Activated CD4-positive, alpha-beta T cell treated with anti-CD3 and anti-CD28 coated beads, Interleukin-2, amount 50 U/mL, for 4 hours (primary cell): Measurements from ENCODE around the gene AGBL5.
A peak's percentile ranks its signal among the peaks of the same experiment; 100 is the strongest.
"Not testable (repeated sequence)": the region's sequence is repeated elsewhere in the genome, so short reads cannot be mapped to it uniquely, and the experiment has no call there.

Experiments
- DNase-seq, 2 experiments: peaks; one replicate each; pipeline ENCODE4 v3.0.0-alpha.2; 2020

The AGBL5 gene

DNA sequence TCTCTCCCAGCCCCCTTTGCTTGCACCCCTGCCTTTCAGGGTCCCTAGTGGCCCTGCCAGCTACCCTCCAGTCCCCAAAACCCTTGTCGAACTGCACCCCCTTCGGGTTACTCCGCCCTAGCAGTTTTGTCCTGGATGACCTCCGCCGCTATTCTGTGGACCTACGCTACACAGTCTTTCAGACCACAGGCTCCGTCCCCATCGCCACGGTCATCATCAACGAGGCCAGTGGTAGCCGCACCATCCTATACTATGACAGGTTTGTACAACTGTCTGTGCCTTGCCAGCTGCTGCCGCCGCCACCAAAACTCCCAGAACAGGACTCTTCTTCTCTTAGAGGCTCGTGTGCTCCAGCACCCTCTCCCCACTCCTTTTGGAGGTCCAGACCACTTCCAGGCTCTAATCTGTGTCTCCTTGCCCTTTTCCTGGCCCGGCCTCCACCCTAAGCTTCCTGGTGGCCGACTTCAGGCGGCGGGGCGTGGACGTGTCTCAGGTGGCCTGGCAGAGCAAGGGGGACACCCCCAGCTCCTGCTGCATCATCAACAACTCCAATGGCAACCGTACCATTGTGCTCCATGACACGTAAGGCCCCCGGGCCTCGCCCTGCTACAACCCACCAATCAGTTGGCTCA is 43.0 kb downstream of the AGBL5 start:
- no peak for DNase-seq

DNA sequence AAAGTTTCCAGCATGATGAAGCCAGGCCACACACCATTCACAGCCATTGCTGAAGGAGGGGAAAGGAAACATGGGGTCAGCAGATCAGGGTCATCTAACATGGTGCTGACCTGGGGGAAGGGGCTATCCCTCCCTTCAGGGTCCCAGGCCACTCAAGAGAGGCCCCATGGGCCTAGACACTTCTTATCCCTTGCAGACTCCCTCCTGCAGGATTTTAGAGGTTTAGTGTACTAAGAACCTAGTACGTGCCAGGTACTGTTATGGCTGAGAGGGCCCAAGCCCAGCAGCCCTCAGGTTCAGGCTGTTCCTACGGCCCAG is 43.9 kb downstream of the AGBL5 start:
- DNase-seq: no peak

DNA sequence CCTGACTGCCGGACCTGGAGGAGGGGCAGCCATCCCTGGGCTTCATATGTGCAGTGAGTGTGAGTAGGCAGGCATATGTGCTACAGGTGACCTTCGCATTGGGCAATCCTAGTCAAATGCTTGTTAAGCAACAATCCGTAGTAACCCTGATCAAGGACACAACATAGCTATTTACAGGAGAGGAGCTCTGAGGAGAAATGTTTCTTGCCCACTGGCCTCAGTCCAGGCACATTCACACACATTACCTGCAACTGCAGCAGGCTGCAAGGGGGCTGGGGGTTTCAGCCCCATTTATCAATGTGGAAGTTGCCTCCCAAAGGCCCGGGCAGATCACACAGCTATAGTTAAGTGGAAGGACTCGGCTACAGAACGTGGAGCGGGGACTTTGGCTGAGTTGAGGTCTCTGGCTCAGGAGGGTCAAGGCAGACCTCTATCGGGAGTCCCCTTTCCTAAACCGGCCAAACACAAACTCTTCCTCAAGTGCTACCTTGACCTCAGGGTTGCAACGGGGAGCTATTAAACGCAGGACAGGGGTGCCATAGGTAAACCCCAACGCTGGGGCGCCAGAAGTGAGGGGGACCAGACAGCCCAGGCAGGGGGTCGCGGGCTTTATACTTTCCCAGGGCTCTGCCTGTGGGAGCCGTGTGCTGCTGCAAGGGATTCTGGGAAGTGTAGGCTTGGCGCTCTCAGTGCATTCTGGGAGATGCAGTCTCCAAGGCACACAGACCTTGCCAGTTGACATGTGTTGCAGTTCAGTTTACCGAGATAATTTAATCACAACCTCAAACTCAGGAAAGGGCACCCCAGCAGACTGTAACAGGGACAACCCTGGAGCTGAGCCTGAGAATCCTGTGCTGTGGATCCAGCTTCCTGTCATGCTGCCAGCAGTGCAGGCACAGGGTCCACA is 44.5 kb downstream of the AGBL5 start:
- peak in 1 of 2 experiments; percentile 31 for DNase-seq

DNA sequence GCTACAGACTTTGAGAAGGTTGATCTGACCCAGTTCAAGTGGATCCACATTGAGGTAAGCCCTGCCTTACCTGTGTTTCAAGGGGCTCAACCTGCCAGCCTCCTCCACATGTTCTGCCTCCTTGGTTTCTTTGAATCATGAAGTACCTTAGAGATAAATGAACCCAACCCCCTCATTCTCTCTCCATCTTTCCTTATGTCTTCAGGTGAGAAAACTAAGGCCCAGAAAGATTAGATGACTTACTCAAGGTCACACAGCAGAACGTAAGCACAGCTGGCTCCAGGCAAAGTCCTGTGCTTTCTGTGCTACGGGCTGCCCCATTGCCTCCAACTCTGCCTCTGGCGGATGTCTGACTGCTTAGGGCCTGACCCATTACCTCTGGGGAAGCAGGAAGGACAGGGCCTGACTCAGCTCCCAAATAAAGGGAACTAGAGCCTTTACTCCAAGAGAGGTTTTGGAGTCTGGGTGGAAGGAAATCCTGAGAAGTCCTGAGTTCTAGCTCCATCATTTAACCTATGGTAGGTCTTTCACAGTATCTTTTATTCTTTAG is 45.4 kb downstream of the AGBL5 start:
- no peak for DNase-seq

DNA sequence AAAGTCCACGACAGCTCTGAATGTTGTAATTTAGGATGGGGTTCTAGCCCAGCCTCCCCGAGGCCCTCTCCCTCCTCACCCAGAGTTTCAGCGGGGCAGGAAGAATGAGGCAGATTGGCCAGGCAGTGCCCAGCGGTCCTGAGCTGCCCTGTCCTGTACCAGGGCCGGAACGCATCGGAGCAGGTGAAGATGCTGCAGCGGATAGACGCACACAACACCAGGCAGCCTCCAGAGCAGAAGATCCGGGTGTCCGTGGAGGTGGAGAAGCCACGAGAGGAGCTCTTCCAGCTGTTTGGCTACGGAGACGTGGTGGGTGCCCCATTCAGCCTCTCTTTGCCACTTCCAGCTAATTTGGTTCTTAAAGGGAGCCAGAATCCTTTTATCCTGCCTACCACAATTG is 45.9 kb downstream of the AGBL5 start:
- no peak for DNase-seq

DNA sequence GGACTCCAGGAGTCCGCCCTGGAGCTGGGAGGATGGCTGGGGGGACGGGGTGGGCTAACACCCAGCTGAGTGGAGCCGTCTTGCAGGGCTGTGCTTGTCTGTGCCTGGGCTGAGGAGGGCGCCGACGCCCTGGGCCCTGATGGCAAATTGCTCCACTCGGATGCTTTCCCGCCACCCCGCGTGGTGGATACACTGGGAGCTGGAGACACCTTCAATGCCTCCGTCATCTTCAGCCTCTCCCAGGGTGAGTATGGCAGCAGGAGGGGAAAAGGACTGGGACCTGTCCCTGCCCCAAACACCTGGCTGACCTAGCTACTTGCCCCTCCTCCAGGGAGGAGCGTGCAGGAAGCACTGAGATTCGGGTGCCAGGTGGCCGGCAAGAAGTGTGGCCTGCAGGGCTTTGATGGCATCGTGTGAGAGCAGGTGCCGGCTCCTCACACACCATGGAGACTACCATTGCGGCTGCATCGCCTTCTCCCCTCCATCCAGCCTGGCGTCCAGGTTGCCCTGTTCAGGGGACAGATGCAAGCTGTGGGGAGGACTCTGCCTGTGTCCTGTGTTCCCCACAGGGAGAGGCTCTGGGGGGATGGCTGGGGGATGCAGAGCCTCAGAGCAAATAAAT is 48.0 kb downstream of the AGBL5 start:
- no peak for DNase-seq

DNA sequence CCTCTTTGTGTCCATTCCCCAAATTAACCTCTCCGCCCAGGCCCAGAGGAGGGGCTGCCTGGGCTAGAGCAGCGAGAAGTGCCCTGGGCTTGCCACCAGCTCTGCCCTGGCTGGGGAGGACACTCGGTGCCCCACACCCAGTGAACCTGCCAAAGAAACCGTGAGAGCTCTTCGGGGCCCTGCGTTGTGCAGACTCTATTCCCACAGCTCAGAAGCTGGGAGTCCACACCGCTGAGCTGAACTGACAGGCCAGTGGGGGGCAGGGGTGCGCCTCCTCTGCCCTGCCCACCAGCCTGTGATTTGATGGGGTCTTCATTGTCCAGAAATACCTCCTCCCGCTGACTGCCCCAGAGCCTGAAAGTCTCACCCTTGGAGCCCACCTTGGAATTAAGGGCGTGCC is 48.6 kb downstream of the AGBL5 start:
- DNase-seq: no peak

DNA sequence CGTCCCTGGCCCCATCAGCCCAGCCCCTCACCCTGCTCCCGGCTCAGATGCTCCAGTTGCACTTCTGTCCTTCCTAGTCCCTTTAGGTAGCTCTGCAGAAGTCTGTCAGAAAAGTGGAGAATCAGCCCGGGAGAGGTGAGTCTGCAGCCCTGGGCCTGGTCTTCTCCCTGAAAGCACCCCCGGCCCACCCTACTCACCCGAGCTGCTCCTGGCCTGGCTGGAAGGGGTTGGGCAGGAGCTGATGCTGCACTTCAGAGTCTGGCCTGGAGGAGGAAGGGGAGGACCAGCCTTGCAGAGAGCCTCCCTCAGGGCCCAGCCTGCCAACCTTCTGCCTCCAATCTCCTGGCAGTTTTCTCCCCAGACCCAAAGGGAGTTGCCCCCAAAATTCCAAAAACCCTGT is 50.9 kb downstream of the AGBL5 start:
- DNase-seq: no peak

DNA sequence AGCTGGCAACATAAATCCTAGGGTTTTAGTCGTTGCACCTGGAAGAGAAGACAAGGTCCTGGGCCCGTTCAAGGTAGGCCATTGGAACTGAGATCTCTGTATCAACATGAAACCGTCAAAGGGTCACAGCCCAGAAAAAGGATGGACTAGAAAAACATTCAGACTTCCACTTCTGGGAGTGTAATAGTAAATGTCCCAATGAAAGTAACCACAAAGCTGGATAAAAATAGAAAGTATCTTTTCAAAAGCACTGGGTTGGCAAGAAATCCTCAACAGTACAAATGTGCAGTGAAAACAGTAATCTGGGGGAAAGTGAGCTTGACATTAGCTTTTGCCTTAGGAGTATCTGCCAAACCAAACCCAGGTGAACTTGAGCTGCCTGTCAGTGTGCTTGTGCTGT is 54.5 kb downstream of the AGBL5 start:
- no peak for DNase-seq

DNA sequence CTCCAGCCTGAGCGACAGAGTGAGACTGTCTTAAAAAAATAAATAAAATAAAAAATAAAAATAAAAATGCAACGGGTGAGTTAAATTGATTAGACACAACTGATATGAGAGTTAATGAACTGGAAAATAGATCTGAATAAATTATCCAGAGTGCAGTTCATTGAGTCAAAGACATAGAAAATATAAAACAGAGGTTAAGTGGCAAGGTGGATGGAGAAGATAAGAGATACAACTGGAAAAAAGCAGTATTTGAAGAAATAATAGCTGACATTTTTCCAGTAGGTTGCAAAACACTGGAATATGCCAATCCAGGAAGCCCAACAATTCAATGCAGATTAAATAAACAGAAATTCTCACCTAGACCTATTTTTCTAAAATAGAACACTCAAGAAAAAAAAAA is 56.8 kb downstream of the AGBL5 start:
- no peak for DNase-seq

DNA sequence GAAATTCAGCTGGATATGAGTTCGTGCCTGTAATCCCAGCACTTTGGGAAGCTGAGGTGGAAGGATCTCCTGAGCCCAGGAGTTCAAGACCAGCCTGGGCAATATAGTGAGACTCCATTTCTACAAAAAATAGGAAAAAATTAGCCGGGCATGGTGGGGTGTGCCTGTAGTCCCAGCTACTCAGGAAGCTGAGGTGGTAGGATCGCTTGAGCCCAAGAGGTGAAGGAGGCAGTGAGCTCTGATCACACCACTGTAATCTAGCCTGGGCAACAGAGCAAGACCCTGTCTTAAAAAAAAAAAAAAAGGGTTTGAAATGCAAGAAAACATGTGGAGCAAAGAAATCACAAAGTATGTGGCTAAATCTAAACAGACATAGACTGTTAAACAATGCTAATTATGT is 57.6 kb downstream of the AGBL5 start:
- DNase-seq: no peak

DNA sequence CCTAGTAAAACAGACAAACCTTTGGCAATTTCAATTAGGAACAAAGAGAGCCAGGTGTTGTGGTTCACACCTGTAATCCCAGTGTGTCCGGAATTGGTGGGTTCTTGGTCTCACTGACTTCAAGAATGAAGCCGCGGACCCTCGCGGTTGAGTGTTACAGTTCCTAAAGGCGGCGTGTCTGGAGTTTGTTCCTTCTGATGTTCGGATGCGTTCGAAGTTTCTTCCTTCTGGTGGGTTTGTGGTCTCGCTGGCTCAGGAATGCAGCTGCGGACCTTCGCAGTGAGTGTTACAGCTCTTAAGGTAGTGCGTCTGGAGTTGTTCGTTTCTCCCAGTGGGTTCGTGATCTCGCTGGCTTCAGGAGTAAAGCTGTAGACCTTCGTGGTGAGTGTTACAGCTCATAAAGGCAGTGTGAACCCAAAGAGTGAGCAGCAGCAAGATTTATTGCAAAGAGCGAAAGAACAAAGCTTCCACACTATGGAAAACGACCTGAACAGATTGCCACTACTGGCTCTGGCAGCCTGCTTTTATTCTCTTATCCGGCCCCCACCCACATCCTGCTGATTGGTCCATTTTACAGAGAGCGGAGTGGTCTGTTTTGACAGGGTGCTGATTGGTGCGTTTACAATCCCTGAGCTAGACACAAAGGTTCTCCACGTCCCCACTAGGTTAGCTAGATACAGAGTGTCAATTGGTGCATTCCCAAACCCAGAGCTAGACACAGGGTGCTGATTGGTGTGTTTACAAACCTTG is 59.3 kb downstream of the AGBL5 start:
- DNase-seq: not testable (repeated sequence)

DNA sequence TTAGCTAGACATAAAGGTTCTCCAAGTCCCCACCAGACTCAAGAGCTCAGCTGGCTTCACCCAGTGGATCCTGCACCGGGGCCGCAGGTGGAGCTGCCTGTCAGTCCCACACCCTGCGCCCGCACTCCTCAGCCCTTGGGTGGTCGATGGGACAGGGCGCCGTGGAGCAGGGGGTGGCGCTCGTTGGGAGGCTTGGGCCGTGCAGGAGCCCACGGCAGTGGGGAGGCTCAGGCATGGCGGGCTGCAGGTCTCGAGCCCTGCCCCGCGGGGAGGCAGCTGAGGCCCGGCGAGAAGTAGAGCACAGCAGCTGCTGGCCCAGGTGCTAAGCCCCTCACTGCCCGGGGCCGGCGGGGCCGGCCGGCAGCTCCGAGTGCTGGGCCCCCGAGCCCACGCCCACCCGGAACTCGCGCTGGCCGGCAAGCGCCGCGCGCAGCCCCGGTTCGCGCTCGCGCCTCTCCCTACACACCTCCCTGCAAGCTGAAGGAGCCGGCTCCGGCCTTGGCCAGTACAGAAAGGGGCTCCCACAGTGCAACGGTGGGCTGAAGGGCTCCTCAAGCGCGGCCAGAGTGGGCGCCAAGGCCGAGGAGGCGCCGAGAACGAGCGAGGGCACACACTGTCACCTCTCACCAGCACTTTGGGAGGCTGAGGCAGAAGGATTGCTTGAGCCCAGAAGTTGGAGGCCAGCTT is 60.1 kb downstream of the AGBL5 start:
- not testable (repeated sequence) for DNase-seq

DNA sequence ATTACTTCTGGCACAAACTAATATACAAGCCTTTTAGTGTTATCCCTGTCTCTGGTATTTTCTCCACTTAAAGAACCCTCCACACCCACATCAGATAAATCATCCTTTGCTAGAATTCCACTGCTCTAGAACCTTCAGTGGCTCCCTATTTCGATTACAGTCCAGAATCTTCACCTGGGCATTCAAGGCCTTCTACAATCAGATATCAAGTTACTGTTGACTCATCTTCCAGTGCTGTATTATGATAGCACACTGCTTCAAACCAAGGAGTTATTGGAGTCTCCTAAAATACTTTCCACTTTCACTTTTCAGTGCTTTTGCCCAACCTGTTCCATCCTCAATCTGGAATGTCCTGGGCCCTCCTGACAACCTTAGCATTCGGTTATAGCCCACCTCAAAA is 64.1 kb downstream of the AGBL5 start:
- DNase-seq: no peak

DNA sequence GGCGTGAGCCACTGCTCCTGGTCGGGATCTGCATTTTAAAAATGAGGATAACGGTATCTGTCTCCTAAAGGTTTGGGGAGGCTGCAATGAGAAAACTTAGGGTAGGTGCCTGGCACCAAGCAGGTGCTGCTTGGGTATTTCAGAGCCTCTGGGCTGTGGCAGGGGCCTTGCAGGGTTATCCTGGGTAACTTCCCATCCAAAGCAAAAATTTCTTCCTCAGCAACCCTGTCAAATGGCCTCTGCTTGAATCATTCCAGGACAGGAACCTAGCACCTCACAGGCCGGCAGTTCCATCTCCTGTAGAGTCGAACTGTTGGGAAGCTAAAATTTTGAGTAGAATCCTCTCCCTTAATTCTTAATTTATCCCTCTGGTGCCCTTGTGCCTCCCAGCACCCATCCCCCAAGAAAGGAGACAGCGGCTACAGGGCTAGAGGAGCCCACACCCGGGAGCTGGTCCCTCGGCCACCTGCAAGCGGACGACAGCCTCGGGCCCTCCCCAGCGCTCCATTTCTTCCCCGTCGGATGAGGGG is 66.6 kb downstream of the AGBL5 start:
- DNase-seq: no peak

DNA sequence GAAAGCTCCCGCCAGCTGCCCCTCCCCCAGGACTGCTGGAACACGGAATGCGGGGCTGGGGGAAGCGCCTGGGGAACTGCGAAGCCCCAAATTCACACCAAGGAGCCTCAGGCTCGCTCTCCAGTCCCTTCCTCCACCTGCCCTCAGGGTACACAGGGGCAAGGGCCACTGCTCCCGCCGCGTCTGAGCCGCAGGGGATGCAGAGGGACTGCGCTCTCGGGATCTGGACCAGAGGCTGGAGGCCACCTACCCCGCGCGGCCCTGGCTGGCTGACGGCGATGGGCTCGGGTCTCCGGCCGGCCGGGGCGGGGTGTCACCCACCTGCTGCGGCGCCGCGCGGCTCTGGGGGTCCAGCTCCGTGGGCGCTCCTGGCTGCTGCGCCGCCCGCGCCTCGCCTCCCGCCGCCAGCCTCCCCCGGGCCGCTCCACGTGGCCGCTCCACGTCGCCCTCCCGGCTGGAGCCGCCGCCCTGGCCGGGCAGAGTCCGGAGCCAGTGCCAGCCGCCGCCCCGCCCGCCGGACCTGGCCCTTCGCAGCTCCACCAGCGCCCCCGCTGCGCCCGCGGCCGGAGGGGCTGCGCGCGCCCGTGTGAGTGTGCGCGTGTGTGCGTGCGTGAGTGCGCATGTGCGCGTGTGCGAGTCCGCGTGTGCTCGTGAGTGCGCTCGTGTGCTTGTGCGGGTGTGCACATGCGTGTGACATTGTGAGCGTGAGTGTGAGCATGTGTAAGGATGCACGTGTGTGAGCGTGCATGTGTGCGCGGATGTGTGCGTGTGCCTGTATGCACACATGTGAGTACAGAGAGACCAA is 67.3 kb downstream of the AGBL5 start, which contains the start of gene CGREF1:
CGREF1 (minus strand) TSS at position 604 of the 805 bp plus-strand sequence. CDS start 14,762 bp downstream, outside the sequence.
- no peak for DNase-seq

DNA sequence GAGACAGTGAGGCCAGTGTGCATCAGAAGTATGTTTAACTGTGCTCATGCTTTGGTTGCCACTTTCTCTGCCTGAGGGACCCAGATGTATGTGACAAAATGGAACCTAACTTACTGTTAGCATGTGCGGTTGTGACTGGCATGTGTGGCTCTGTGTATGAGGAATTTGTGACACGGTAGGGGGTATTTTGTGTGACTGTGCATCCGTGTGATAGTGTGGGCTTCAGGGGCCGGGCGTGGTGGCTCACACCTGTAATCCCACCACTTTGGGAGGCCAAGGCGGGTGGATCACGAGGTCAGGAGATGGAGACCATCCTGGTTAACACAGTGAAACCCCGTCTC is 67.8 kb downstream of the AGBL5 start:
- DNase-seq: not testable (repeated sequence)
